Aorta (tissue), 5 donors: Measurements from ENCODE around the gene ICE1. TPM values are rescaled to one million over a fixed set of nuclear protein-coding genes. Genes with fewer than 3 reads are reported as not detected.
"Not testable (repeated sequence)": the region's sequence is repeated elsewhere in the genome, so short reads cannot be mapped to it uniquely, and the experiment has no call there.

Experiments
- ATAC-seq: fragments of 200-7000 bp; cut with Tn5 transposase; one replicate; pipeline ENCODE4 v1.9.1; 2022; ENCODE audit warnings: moderate library complexity; ENCODE audit not compliant: low FRiP score
- DNase-seq, 2 donors: peaks; one replicate each; pipeline ENCODE4 v3.0.0-alpha.2; 2020
- H3K27ac ChIP-seq, 2 donors: one replicate each; pipeline ENCODE4 v1.5.1; 2013; ENCODE audit warnings: low read length in 2 of 2, mild to moderate bottlenecking in 2 of 2, moderate library complexity in 2 of 2, control low read depth in 1 of 2, inconsistent platforms in 1 of 2, low read depth in 1 of 2
- H3K27me3 ChIP-seq, 2 donors: one replicate each; pipeline ENCODE4 v1.6.1; 2013; ENCODE audit warnings: control low read depth in 1 of 2, low read length in 1 of 2, mild to moderate bottlenecking in 1 of 2, moderate library complexity in 1 of 2; ENCODE audit not compliant: insufficient read depth in 2 of 2, control insufficient read depth in 1 of 2
- H3K36me3 ChIP-seq, 2 donors: one replicate each; pipeline ENCODE4 v1.6.1; 2013; ENCODE audit warnings: control low read depth in 1 of 2, low read length in 1 of 2, mild to moderate bottlenecking in 1 of 2; ENCODE audit not compliant: insufficient read depth in 2 of 2, control insufficient read depth in 1 of 2
- H3K4me1 ChIP-seq, 2 donors: one replicate each; pipeline ENCODE4 v1.6.1; 2013; ENCODE audit warnings: low read length in 2 of 2, control low read depth in 1 of 2, mild to moderate bottlenecking in 1 of 2, moderate library complexity in 1 of 2; ENCODE audit not compliant: insufficient read depth in 2 of 2, control insufficient read depth in 1 of 2
- H3K4me3 ChIP-seq, 2 donors: one replicate each; pipeline ENCODE4 v1.5.1; 2013; ENCODE audit warnings: low read length in 2 of 2, control low read depth in 1 of 2, mild to moderate bottlenecking in 1 of 2
- H3K9me3 ChIP-seq: one replicate; pipeline ENCODE4 v1.6.1; 2013; ENCODE audit warnings: mild to moderate bottlenecking, low read length; ENCODE audit not compliant: control insufficient read depth
- WGBS, 2 donors: extraction: QIAGEN DNeasy Blood & Tissue Kit; methylation state at CpG; one replicate each; pipeline ENCODE4 v1.1.7; 2013; 5-methylcytosine and 5-hydroxymethylcytosine counted together
- intact Hi-C, 2 donors: fragments of 100-400 bp; cut with DNase I; formaldehyde crosslinking; loops; one replicate each; pipeline versions ENCODE4 v1.14.2 to v1.15.0; 2022
- polyA plus RNA-seq, 2 donors: library from polyadenylated mRNA; stranded (reverse); fragments of 200-250 nt; gene quantifications; one replicate each; pipeline ENCODE4 v1.2.3, GENCODE V29; 2013
- total RNA-seq, 2 donors: library from RNA; stranded (reverse); fragmentation: NEBNext Ultra II Directional; extraction: Animal tissue kit (Norgen Biotek cat#: 25700); gene quantifications; one replicate each; pipeline ENCODE4 v1.2.1, GENCODE V29; 2021
- donor health status: healthy with polysubstance abuse.
- donor health status: Bipolar disorder and iron deficiency.
- donor health status: DM: no; HTN: no; CAD: no.
- donor health status: DM: no; HTN: no; CAD: no.
- donor health status: DM: yes; HTN: yes; CAD: no.

ICE1 gene
- total and polyA plus RNA-seq, 4 donors = 3.8 to 35.0 (median 18.4) TPM

DNA sequence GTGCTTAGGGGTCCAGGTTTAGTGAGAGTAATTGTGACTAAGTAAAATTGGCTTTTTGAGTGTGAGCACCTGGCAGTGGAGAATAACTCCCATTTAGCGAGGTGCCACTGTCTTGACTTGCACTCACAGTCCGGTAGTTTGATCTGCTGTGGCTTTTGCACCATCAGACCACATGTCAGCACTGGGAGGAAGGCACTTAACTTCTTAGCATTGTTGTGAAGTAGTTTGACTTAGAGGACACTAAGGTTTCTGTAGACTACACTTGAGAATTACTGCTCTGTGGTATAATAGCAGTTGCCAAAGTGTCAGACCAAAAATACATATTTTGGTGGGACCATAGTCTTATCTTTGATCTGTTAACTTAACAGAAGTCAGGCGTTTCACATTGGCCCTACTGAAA, 63.6 kb downstream of the ICE1 start:
- no peak for DNase-seq
- Histone ChIP-seq H3K9me3 (no peaks in the 10 kb centered on the region), H3K4me3 (no peak overlapping the region), H3K4me1 (no peaks in the 10 kb centered on the region), H3K36me3 (peaks cover 5 to 10% of the 10 kb centered on the region in 2 donors), H3K27me3 (no peaks in the 10 kb centered on the region), H3K27ac (no peak overlapping the region)
- intact Hi-C loops = no loop called here
- ATAC-seq = no peak
- WGBS, 2 donors = 67 to 72% methylated on average over 3 of the region's 3 CpGs

DNA sequence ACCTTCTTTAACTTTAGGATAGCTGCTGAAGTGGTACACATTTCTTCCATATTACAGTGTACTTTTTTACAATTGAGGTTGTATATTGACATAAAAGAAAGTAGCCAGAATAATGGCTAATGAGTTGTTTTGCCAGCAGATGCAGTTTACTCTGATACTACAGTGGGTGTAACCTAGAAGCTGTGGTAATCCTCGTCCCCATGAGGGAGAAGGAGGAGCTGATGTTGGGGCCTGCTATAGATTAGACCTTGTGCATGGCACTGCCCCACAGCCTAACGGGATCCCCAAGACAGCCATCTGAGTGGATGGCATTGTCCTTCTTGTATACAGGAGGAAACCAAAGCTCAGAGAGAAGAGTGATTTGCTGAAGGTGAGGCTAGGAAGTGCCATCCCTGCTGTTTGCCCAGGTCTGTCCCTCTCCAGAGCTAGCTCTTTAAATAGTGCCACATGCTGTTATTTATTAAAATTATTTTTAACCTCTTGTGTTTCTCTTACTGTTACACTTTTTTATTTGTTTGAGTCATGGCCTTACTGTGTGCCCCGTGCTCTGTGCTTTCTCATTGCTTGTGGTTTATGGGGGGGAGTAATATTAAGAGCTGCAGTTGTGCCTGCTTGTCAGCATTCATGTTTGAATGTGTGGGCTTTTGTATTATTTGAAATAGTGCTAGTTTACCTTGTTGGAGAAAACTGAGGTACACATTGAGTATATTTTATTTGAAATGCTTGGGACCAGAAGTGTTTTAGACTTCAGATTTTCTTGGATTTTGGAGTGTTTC, 65.3 kb downstream of the ICE1 start:
- 54 to 62% methylated on average over 3 of the region's 3 CpGs for WGBS, 2 donors
- peaks cover 5 to 10% of the 10 kb centered on the region in 2 donors for H3K36me3 ChIP-seq

DNA sequence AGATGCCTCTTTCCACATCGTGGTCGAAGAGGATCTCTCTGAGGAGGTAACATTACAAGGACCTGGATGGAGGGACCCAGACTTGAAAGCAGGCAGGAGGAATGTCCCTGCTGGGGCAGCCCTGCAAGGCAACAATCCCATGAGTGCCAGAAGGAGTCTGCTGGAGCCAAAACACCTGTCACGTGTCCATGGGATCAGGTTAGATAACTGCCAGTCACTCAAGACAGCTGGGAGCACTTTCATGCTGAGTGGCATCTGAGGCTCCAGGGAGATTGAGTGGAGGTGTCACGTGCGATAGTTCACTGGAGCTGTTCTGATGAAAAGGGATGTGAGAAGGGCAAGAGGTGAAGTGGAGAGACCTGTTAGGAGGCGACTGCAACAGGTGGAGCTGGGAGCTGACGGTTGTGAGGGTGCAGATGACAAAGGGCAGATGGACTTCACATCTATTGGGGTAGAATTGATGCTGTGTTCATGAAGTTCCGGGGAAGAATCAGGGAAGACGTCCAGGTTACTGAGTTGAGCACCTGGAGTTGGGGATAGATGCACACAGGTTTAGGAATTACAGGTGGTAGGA, 68.4 kb downstream of the ICE1 start:
- Histone ChIP-seq H3K4me1 (no peaks in the 10 kb centered on the region), H3K4me3 (no peak overlapping the region), H3K27me3 (no peaks in the 10 kb centered on the region), H3K27ac (no peak overlapping the region), H3K9me3 (no peaks in the 10 kb centered on the region), H3K36me3 (peaks cover 0 to 5% of the 10 kb centered on the region in 2 donors)
- 71 to 73% methylated on average over 9 of the region's 9 CpGs for WGBS, 2 donors
- DNase-seq = no peak
- intact Hi-C loops = loop anchor here (5.0 to 10.0 kb wide), 7 partner anchors 164 to 1086 kb away; partner anchors contain the start of gene MED10 (in 2 of the 2)
- ATAC-seq = no peak

More for the DNA sequence above, 65.3 kb downstream of the ICE1 start:
- Histone ChIP-seq H3K4me1 (no peaks in the 10 kb centered on the region), H3K27me3 (no peaks in the 10 kb centered on the region), H3K9me3 (no peaks in the 10 kb centered on the region), H3K4me3 (no peak overlapping the region), H3K27ac (no peak overlapping the region)
- DNase-seq (no peak), ATAC-seq (no peak)
- intact Hi-C loops = no loop called here

DNA sequence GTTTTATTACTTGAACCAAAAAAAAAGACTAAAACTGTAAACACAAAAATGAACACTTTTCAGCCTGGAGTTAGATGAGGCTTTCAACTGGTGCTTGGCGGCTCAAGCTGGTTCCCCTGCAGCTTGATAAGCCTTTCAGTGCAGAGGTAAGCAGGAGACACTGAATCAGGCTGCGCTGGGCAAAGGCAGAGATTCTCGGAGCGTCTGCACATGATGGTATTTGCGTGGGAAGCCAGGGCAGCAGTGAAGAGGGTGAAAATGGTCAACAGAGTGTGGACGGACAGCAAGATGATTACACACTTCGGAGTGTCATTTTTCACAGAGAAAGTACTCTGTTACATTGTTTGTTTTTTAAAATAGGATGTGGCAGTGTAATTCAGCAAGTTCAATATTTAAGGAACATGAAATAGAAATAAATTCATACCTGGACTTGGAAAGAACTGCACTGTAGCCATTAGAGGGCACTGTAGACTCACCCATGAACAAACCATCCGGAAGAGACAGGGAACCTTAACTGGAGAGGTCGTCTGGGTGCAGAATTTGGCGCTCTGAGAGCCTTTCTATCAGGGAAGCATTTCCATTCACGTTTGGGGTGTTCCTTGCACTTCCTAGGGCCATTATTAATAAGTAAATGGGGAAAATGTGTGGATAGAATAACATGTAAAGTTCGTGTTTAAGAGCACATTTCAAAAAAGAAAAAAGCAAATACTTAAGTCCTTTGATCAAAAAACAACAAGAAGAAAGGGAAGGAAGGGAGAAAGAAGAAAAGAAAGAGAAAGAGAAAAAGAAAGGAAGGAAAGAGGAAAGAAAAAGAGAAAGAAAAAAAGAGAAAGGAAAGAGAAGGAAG, 69.8 kb downstream of the ICE1 start:
- H3K27ac ChIP-seq = no peak overlapping the region
- H3K36me3 ChIP-seq = peaks cover 0 to 4% of the 10 kb centered on the region in 2 donors
- WGBS, 2 donors = 20 to 23% methylated on average over 12 of the region's 12 CpGs
- intact Hi-C loops = loop anchor here (5.0 to 10.0 kb wide), 7 partner anchors 162 to 1085 kb away; partner anchors contain the start of gene MED10 (in 2 of the 2)
- H3K9me3 ChIP-seq = no peaks in the 10 kb centered on the region
- H3K4me1 ChIP-seq = no peaks in the 10 kb centered on the region
- no peak for ATAC-seq
- H3K27me3 ChIP-seq = no peaks in the 10 kb centered on the region
- no peak for DNase-seq
- H3K4me3 ChIP-seq = no peak overlapping the region

DNA sequence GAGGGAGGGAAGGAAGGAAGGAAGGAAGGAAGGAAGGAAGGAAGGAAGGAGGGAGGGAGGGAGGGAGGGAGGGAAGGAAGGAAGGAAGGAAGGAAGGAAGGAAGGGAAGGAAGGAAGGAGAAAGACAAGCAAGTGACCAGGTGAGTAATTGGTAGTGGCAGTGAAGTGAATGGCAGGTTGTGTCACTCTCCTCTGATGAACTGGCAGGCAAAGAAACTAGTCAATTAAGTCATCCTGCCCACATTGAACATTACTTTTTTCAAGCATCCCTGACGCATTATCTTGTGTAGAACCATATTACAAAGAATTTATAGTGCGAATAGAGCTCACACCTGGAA, 70.4 kb downstream of the ICE1 start:
- not testable (repeated sequence) for ATAC-seq, H3K4me1 ChIP-seq, H3K27me3 ChIP-seq, H3K36me3 ChIP-seq, H3K4me3 ChIP-seq, DNase-seq, H3K9me3 ChIP-seq, H3K27ac ChIP-seq
- intact Hi-C loops = loop anchor here (5.0 to 10.0 kb wide), 7 partner anchors 162 to 1084 kb away; partner anchors contain the start of gene MED10 (in 2 of the 2)
- WGBS, 2 donors = 82 to 87% methylated on average over 2 of the region's 2 CpGs

DNA sequence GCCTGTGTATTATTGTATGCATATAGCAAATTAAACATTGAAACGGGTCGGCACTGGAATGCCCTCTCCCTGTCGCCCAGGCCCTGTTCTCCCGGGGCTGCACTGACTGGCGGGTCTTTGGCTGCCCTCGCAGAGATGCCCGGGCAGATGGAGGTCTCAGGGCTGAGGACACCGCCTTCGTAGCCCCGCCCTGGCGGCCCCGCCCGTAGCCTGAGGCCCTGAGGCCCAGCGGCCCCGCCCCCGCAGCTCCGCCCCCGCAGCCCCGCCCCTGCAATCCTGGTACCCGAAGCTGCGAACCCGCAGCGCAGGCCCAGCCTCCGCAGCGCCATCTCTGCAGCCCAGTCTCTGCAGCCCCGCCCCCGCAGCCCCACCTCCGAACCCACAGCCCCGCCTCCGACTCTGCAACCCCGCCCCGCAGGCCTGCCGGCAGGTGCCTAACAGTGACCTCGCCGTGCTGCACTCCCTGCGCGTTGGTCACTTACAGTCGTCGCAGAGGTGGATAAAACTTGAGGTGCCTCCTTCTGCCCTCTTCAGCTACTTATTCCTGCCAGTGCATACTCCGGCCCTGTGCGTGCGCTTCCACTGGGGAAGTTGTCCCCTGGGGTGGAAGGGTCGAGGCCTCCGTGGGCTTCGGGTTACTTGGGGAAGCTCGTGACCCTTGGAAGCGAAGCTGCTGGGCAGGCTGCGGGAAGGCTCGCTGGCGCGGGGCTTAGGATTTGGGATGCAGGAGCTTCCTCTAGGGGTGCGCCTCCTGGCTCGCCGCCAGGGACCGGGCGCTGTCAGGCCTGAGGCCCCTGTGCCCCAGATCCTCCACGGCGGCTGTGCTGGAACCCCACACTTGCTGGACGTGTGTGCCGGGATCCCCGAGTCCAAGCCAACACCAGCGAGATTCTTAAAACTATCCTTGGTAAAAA, 72.3 kb downstream of the ICE1 start:
- peak; percentile 81 for ATAC-seq
- Histone ChIP-seq H3K27me3 (no peaks in the 10 kb centered on the region), H3K27ac (no peak overlapping the region), H3K4me1 (no peaks in the 10 kb centered on the region), H3K4me3 (no peak overlapping the region), H3K9me3 (no peaks in the 10 kb centered on the region), H3K36me3 (no peaks in the 10 kb centered on the region)
- intact Hi-C loops = loop anchor here (5.0 to 10.0 kb wide), 7 partner anchors 160 to 1083 kb away; partner anchors contain the start of gene MED10 (in 2 of the 2)
- WGBS, 2 donors = 22% methylated on average over 49 to 62 of the region's 62 CpGs
- DNase-seq = peak; percentile 80 to 90

DNA sequence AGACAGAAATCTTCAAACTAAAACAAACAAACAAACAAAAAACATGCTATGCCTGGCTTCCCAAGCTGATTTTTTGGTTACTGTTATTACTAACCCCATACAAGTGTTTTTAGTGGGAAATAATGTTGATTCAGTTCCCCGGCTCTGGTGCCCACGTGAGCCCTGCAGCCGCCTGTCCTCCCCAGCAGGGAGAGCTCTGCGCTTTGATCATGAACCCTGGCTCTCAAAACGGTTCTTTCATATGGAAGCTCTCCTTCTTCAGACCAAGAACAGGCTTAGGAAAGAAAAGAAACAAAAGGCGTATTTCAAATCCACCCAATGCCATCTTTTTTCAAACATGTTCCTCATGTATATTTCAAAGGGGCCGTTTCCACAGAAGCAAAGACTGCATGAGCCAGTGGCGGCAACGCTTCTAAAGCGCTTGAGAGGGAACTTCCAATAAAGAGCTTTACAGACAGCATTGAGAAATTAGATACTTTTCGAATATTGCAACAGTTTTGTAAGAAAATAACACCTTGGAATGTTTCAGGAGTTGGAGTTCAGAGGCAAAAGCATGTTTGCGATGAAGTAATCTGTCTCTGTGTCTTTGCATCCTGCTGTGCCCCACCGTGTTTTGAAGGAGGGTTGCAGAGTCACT, 74.8 kb downstream of the ICE1 start:
- WGBS, 2 donors = 15 to 20% methylated on average over 13 of the region's 13 CpGs
- Histone ChIP-seq H3K4me1 (no peaks in the 10 kb centered on the region), H3K4me3 (no peak overlapping the region), H3K36me3 (no peaks in the 10 kb centered on the region), H3K27ac (no peak overlapping the region), H3K9me3 (no peaks in the 10 kb centered on the region), H3K27me3 (no peaks in the 10 kb centered on the region)
- peak; percentile 81 for ATAC-seq
- intact Hi-C loops = loop anchor here (10.0 kb wide), 4 partner anchors 158 to 878 kb away; partner anchors contain the start of gene MED10 (in 1 of the 2)
- peak; percentile 63 to 83 for DNase-seq
